ENCODE measurements around the gene CELF3.

DNA sequence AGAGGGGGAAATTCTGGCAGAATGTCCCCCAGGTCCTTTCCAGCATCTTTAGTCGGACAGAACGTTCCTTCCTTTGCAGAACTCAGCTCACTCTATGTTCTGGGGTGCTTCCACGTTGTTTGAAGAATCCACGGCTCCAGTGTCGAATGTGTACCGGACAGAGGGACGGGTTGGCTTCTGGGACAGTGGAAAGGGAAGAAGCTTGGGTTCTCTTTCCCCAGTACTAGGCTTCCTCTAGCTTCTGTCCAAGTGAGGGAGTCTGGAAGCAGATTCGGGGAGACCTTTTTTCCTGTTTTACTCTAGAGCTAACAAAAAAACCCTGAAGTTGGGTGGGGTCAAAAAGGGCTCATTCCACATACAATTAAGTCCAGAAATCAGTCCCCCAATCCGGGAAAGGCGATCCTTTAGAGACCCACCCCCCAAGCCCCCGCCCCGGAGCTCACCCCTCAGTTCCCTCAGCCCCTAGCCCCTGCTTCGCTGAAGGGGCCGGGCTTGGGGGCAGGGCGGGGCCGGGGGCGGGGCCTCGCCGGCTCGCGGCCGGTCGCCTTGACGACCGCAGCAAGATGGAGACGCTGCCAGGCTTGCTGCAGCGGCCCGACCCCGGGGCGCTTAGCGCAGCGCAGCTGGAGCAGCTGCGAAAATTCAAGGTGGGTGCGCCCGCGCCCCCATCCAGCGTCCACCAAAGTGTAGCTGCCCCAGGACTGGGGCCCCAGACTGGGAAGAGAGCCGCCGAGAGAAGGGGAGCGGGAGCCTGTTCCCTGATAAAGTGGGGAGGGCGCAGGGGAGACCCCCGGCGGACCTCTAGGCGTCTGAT lies 4.6 kb upstream of the CELF3 start, which contains the start of gene RIIAD1:
- TF ChIP-seq, protein P1, sequence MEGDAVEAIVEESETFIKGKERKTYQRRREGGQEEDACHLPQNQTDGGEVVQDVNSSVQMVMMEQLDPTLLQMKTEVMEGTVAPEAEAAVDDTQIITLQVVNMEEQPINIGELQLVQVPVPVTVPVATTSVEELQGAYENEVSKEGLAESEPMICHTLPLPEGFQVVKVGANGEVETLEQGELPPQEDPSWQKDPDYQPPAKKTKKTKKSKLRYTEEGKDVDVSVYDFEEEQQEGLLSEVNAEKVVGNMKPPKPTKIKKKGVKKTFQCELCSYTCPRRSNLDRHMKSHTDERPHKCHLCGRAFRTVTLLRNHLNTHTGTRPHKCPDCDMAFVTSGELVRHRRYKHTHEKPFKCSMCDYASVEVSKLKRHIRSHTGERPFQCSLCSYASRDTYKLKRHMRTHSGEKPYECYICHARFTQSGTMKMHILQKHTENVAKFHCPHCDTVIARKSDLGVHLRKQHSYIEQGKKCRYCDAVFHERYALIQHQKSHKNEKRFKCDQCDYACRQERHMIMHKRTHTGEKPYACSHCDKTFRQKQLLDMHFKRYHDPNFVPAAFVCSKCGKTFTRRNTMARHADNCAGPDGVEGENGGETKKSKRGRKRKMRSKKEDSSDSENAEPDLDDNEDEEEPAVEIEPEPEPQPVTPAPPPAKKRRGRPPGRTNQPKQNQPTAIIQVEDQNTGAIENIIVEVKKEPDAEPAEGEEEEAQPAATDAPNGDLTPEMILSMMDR (conservative IDR thresholded peaks at IDR 0.05; ENCODE audit: low read depth, low read length), result no peak
- no peak for TF ChIP-seq POLR2A (IDR thresholded peaks at IDR 0.05; ENCODE audit: low read depth, low read length)
- TF ChIP-seq MAFK (IDR thresholded peaks at IDR 0.05; ENCODE audit: low read depth, low read length), result no peak
- TF ChIP-seq, protein P2, sequence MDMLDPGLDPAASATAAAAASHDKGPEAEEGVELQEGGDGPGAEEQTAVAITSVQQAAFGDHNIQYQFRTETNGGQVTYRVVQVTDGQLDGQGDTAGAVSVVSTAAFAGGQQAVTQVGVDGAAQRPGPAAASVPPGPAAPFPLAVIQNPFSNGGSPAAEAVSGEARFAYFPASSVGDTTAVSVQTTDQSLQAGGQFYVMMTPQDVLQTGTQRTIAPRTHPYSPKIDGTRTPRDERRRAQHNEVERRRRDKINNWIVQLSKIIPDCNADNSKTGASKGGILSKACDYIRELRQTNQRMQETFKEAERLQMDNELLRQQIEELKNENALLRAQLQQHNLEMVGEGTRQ (IDR thresholded peaks at IDR 0.05; ENCODE audit: low read depth, low read length), result no peak
- no peak for TF ChIP-seq MAZ (IDR thresholded peaks at IDR 0.05; ENCODE audit: borderline replicate concordance, low read depth, low read length)
- no peak for TF ChIP-seq CEBPB (IDR thresholded peaks at IDR 0.05; ENCODE audit: low read depth, low read length)
- TF ChIP-seq RAD21 (IDR thresholded peaks at IDR 0.05; ENCODE audit: low read length), result no peak
- TF ChIP-seq RFX5 (IDR thresholded peaks at IDR 0.05; ENCODE audit: low read depth, low read length), result no peak
